Neural cell (in vitro differentiated cells): Measurements from ENCODE around the gene RETSAT. TPM values are rescaled to one million over a fixed set of nuclear protein-coding genes. Genes with fewer than 3 reads are reported as not detected.

ENCODE experiments used
- H2AFZ ChIP-seq: fragments of 200-600, 300-800 bp; sonication (generic), shearing (Covaris generic); 2 replicates; pipeline ENCODE4 v1.6.0; 2014; ENCODE audit warnings: low read depth, mild to moderate bottlenecking, antibody characterized with exemption, low read length, moderate library complexity
- H3F3A ChIP-seq: fragments of 200-600 bp; shearing (Covaris generic); 2 replicates; pipeline ENCODE4 v1.6.1; 2016; ENCODE audit warnings: mild to moderate bottlenecking, moderate library complexity, mixed read lengths, antibody characterized with exemption, low read length; ENCODE audit not compliant: insufficient read depth, poor library complexity, severe bottlenecking
- H3K27ac ChIP-seq: fragments of 200-600, 300-800 bp; sonication (generic), shearing (Covaris generic); 2 replicates; pipeline ENCODE4 v1.5.1; 2014; ENCODE audit warnings: mild to moderate bottlenecking, low read length, moderate library complexity
- H3K27me3 ChIP-seq: fragments of 300-800, 200-600 bp; sonication (generic), shearing (Covaris generic); 2 replicates; pipeline ENCODE4 v1.6.0; 2014; ENCODE audit warnings: mild to moderate bottlenecking, low read depth, low read length, moderate library complexity; ENCODE audit not compliant: insufficient read depth
- H3K36me3 ChIP-seq: fragments of 300-800, 200-600 bp; sonication (generic), shearing (Covaris generic); 2 replicates; pipeline ENCODE4 v1.5.1; 2014; ENCODE audit warnings: mild to moderate bottlenecking, antibody characterized with exemption, low read length, moderate library complexity; ENCODE audit not compliant: insufficient read depth
- H3K4me2 ChIP-seq: fragments of 300-800, 200-600 bp; sonication (generic), shearing (Covaris generic); 2 replicates; pipeline ENCODE4 v1.6.0; 2014; ENCODE audit warnings: mild to moderate bottlenecking, low read length
- H3K4me3 ChIP-seq: fragments of 300-800, 200-600 bp; sonication (generic), shearing (Covaris generic); 2 replicates; pipeline ENCODE4 v1.5.1; 2014; ENCODE audit warnings: mild to moderate bottlenecking, low read length, moderate library complexity
- H3K79me2 ChIP-seq: fragments of 200-600 bp; shearing (Covaris generic); replicated peaks from 2 replicates; pipeline ENCODE4 v1.6.0; 2014; ENCODE audit warnings: mild to moderate bottlenecking, low read length, moderate library complexity; ENCODE audit not compliant: insufficient read depth
- H3K9ac ChIP-seq: fragments of 300-800, 200-600 bp; sonication (generic), shearing (Covaris generic); 2 replicates; pipeline ENCODE4 v1.6.1; 2016; ENCODE audit warnings: mild to moderate bottlenecking, low read length, mixed read lengths
- H3K9me2 ChIP-seq: fragments of 200-600 bp; shearing (Covaris generic); 2 replicates; pipeline ENCODE4 v1.6.1; 2016; ENCODE audit warnings: mild to moderate bottlenecking, low read length, mixed read lengths; ENCODE audit not compliant: insufficient read depth
- H3K9me3 ChIP-seq: fragments of 200-600, 300-800 bp; sonication (generic), shearing (Covaris generic); 2 replicates; pipeline ENCODE4 v1.6.1; 2016; ENCODE audit warnings: mild to moderate bottlenecking, mixed run types, low read length, moderate library complexity, mixed read lengths
- H4K20me1 ChIP-seq: fragments of 200-600 bp; shearing (Covaris generic); 2 replicates; pipeline ENCODE4 v1.6.1; 2016; ENCODE audit warnings: mild to moderate bottlenecking, mixed run types; ENCODE audit not compliant: insufficient read depth
- CTCF ChIP-seq: fragments of 450-650 bp; IDR thresholded peaks from 2 replicates; pipeline ENCODE4 v1.5.1; 2014; ENCODE audit warnings: antibody characterized with exemption, mild to moderate bottlenecking, moderate library complexity; ENCODE audit not compliant: poor library complexity, severe bottlenecking
- EP300 ChIP-seq: fragments of 450-650 bp; conservative IDR thresholded peaks from 2 replicates; pipeline ENCODE4 v1.6.1; 2014; ENCODE audit warnings: antibody characterized with exemption, mild to moderate bottlenecking, moderate library complexity; ENCODE audit not compliant: poor library complexity, severe bottlenecking
- EZH2 ChIP-seq: fragments of 200-600, 300-800 bp; shearing (Covaris generic), sonication (generic); IDR thresholded peaks from 2 replicates; pipeline ENCODE4 v1.6.1; 2014; ENCODE audit warnings: antibody characterized with exemption, low read length, borderline replicate concordance, mild to moderate bottlenecking; ENCODE audit not compliant: insufficient read depth, poor library complexity, severe bottlenecking
- MXI1 ChIP-seq: fragments of 450-650 bp; conservative IDR thresholded peaks from 2 replicates; pipeline ENCODE4 v1.6.1; 2014; ENCODE audit warnings: antibody characterized with exemption, mild to moderate bottlenecking; ENCODE audit not compliant: poor library complexity, severe bottlenecking
- POLR2AphosphoS5 ChIP-seq: IDR thresholded peaks from 2 replicates; pipeline ENCODE4 v1.6.1; 2012
- RAD21 ChIP-seq: fragments of 450-650 bp; conservative IDR thresholded peaks from 2 replicates; pipeline ENCODE4 v1.6.1; 2014; ENCODE audit warnings: antibody characterized with exemption, mild to moderate bottlenecking, moderate library complexity
- REST ChIP-seq: IDR thresholded peaks from 2 replicates; pipeline ENCODE4 v1.6.1; 2012; ENCODE audit warnings: borderline replicate concordance
- SMC3 ChIP-seq: fragments of 450-650 bp; conservative IDR thresholded peaks from 2 replicates; pipeline ENCODE4 v1.6.1; 2014; ENCODE audit warnings: antibody characterized with exemption, mild to moderate bottlenecking, moderate library complexity; ENCODE audit not compliant: poor library complexity
- TAF1 ChIP-seq: IDR thresholded peaks from 2 replicates; pipeline ENCODE4 v1.6.1; 2012; ENCODE audit warnings: low read depth
- polyA plus RNA-seq: library from polyadenylated mRNA; depleted of rRNA; stranded (reverse); fragments of >200 nt; gene quantifications from 2 replicates; pipeline ENCODE4 v1.2.3, GENCODE V29; 2014

Gene RETSAT
- polyA plus RNA-seq, 1 donor from 2014 or later = 10.9 TPM

- H3K4me3 ChIP-seq = no peak overlapping the region
- H4K20me1 ChIP-seq = no peaks in the 10 kb centered on the region
- no peak overlapping the region for H2AFZ ChIP-seq
- no peaks in the 10 kb centered on the region for H3F3A ChIP-seq
- no peaks in the 10 kb centered on the region for H3K9me3 ChIP-seq
- H3K36me3 ChIP-seq = no peaks in the 10 kb centered on the region
- H3K4me2 ChIP-seq = no peak overlapping the region
- no peaks in the 10 kb centered on the region for H3K79me2 ChIP-seq
- no peaks in the 10 kb centered on the region for H3K9me2 ChIP-seq
- no peak overlapping the region for H3K27ac ChIP-seq
- TF ChIP-seq RAD21 = no peak
- TF ChIP-seq POLR2AphosphoS5 = no peak
- no peak for TF ChIP-seq EZH2
- no peak for TF ChIP-seq MXI1
- no peak overlapping the region for H3K9ac ChIP-seq
- H3K27me3 ChIP-seq = no peaks in the 10 kb centered on the region
These were observed 12.2 kb downstream of the RETSAT start for GRCh38 chr2:85342156-85342555.

- Histone ChIP-seq H3K4me2 (no peak overlapping the region), H3K9ac (no peak overlapping the region), H3K36me3 (no peaks in the 10 kb centered on the region), H4K20me1 (no peaks in the 10 kb centered on the region), H3K27ac (no peak overlapping the region), H3K9me3 (no peaks in the 10 kb centered on the region), H3K4me3 (no peak overlapping the region), H3K27me3 (no peaks in the 10 kb centered on the region), H3K9me2 (no peaks in the 10 kb centered on the region), H3F3A (no peaks in the 10 kb centered on the region), H3K79me2 (no peaks in the 10 kb centered on the region), H2AFZ (no peak overlapping the region)
- TF ChIP-seq TAF1 = no peak
- no peak for TF ChIP-seq SMC3
- TF ChIP-seq REST = no peak
- no peak for TF ChIP-seq EZH2
- no peak for TF ChIP-seq RAD21
- TF ChIP-seq MXI1 = no peak
- TF ChIP-seq POLR2AphosphoS5 = no peak
- no peak for TF ChIP-seq CTCF
- no peak for TF ChIP-seq EP300
These were observed 12.9 kb downstream of the RETSAT start for GRCh38 chr2:85341269-85342029.
